GM19463 (cell line): Measurements from ENCODE around the gene PKNOX2.

Experiments
- ATAC-seq: cut with Tn5 transposase; IDR thresholded peaks from one replicate; pipeline ENCODE4 v1.9.1; 2021; ENCODE audit warnings: mild to moderate bottlenecking, moderate library complexity; ENCODE audit not compliant: unreplicated experiment

PKNOX2 gene

GRCh38 chr11:125428486-125429173, 264.1 kb downstream of the PKNOX2 start:
- no peak for ATAC-seq

GRCh38 chr11:125429174-125429707, 264.7 kb downstream of the PKNOX2 start:
- ATAC-seq, result no peak

GRCh38 chr11:125429807-125430678, 265.5 kb downstream of the PKNOX2 start:
- no peak for ATAC-seq

GRCh38 chr11:125431009-125431408, 266.5 kb downstream of the PKNOX2 start:
- no peak for ATAC-seq

GRCh38 chr11:125431481-125431880, 266.9 kb downstream of the PKNOX2 start:
- no peak for ATAC-seq

GRCh38 chr11:125433454-125434121, 269.0 kb downstream of the PKNOX2 start:
- ATAC-seq, result no peak

GRCh38 chr11:125435461-125436238, 271.1 kb downstream of the PKNOX2 start:
- ATAC-seq, result no peak

- ATAC-seq, result no peak
Measured at GRCh38 chr11:125441648-125442410, 277.3 kb downstream of the PKNOX2 start.

- ATAC-seq, result no peak
Measured at GRCh38 chr11:125442946-125443345, 278.4 kb downstream of the PKNOX2 start.

- no peak for ATAC-seq
Measured at GRCh38 chr11:125443767-125444311, 279.3 kb downstream of the PKNOX2 start.

GRCh38 chr11:125445731-125446130, 281.2 kb downstream of the PKNOX2 start:
- no peak for ATAC-seq

- ATAC-seq, result no peak
Measured at GRCh38 chr11:125446279-125446678, 281.7 kb downstream of the PKNOX2 start.

- no peak for ATAC-seq
Measured at GRCh38 chr11:125447721-125448120, 283.2 kb downstream of the PKNOX2 start.

- no peak for ATAC-seq
Measured at GRCh38 chr11:125448136-125448535, 283.6 kb downstream of the PKNOX2 start.

- ATAC-seq, result no peak
Measured at GRCh38 chr11:125449565-125449964, 285.0 kb downstream of the PKNOX2 start.

GRCh38 chr11:125451400-125452124, 287.0 kb downstream of the PKNOX2 start:
- peak; percentile 69 for ATAC-seq

GRCh38 chr11:125452125-125452470, 287.5 kb downstream of the PKNOX2 start:
- ATAC-seq, result no peak

GRCh38 chr11:125454047-125454446, 289.5 kb downstream of the PKNOX2 start:
- ATAC-seq, result no peak

- no peak for ATAC-seq
Measured at GRCh38 chr11:125455851-125456250, 291.3 kb downstream of the PKNOX2 start.
